Measurements from ENCODE around the gene KRTAP2-1. TPM values are rescaled to one million over a fixed set of nuclear protein-coding genes. Genes with fewer than 3 reads are reported as not detected.
"Not testable (repeated sequence)": the region's sequence is repeated elsewhere in the genome, so short reads cannot be mapped to it uniquely, and the experiment has no call there.

KRTAP2-1 gene
- total RNA-seq, 4 donors from 2014 or later, result 20.1 to 128 (median 37.2) TPM; not detected in 1

DNA sequence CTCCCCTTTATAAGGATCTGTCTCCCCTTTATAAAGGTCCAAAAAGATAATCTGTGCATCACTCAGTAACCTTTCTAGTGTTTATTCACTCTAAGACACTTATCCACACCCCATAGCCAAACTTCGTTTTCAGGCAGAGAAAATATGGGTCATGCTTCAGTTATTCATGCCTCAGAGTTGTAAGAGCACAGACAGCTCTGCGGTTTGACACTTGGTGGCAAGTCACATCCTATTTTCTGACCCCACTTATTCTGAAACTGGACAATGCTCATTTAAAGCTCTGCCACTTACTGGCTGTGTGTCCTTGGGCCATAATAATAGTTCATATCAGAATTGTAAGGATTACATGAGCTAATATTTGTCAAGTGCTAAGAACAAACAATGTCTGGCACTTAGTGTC is 2.0 kb upstream of the KRTAP2-1 start:
- Histone ChIP-seq H3K27me3 (peaks cover 9% of the 10 kb centered on the region), H3K9me3 (no peaks in the 10 kb centered on the region), H3K4me3 (no peak overlapping the region), H3K36me3 (no peaks in the 10 kb centered on the region), H3K4me1 (no peaks in the 10 kb centered on the region), H3K27ac (no peak overlapping the region)
- DNase-seq (ENCODE audit: low spot score in 2 of 2), result no peak
- no peak for TF ChIP-seq EP300 (IDR thresholded peaks at IDR 0.05)
- no peak for TF ChIP-seq POLR2A (IDR thresholded peaks at IDR 0.05)
- TF ChIP-seq, protein P1, sequence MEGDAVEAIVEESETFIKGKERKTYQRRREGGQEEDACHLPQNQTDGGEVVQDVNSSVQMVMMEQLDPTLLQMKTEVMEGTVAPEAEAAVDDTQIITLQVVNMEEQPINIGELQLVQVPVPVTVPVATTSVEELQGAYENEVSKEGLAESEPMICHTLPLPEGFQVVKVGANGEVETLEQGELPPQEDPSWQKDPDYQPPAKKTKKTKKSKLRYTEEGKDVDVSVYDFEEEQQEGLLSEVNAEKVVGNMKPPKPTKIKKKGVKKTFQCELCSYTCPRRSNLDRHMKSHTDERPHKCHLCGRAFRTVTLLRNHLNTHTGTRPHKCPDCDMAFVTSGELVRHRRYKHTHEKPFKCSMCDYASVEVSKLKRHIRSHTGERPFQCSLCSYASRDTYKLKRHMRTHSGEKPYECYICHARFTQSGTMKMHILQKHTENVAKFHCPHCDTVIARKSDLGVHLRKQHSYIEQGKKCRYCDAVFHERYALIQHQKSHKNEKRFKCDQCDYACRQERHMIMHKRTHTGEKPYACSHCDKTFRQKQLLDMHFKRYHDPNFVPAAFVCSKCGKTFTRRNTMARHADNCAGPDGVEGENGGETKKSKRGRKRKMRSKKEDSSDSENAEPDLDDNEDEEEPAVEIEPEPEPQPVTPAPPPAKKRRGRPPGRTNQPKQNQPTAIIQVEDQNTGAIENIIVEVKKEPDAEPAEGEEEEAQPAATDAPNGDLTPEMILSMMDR (IDR thresholded peaks at IDR 0.05), result no peak
- no peak for TF ChIP-seq POLR2AphosphoS5 (IDR thresholded peaks at IDR 0.05)
- WGBS, result 69% methylated on average over 2 of the region's 2 CpGs

DNA sequence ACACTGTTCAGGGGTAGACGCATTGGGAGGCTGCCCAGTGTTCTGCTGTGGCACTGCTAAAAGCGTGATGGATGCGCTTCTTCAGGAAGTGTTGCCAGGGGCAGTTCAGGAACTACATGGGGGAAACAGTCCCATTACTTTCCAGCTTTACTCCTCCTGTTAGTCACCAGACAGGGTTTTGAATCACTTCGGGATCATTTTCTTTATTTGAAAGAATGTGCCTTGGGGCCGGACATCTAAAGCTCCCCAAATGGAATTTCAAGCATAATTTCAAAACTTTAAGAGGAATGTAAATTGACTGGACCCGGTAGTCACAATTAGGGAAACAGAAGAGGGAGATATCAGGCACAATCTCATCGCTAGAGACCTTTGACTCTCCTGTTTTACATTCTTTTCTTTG is 1.3 kb upstream of the KRTAP2-1 start:
- Histone ChIP-seq H3K4me1 (no peaks in the 10 kb centered on the region), H3K27ac (no peak overlapping the region), H3K4me3 (no peak overlapping the region), H3K27me3 (peaks cover 9% of the 10 kb centered on the region), H3K36me3 (no peaks in the 10 kb centered on the region), H3K9me3 (no peaks in the 10 kb centered on the region)
- 65% methylated on average over 7 of the region's 7 CpGs for WGBS
- DNase-seq (ENCODE audit: low spot score in 2 of 2), result no peak
- TF ChIP-seq POLR2A (IDR thresholded peaks at IDR 0.05), result no peak
- no peak for TF ChIP-seq POLR2AphosphoS5 (IDR thresholded peaks at IDR 0.05)
- no peak for TF ChIP-seq EP300 (IDR thresholded peaks at IDR 0.05)
- TF ChIP-seq, protein P1 (IDR thresholded peaks at IDR 0.05), result no peak

DNA sequence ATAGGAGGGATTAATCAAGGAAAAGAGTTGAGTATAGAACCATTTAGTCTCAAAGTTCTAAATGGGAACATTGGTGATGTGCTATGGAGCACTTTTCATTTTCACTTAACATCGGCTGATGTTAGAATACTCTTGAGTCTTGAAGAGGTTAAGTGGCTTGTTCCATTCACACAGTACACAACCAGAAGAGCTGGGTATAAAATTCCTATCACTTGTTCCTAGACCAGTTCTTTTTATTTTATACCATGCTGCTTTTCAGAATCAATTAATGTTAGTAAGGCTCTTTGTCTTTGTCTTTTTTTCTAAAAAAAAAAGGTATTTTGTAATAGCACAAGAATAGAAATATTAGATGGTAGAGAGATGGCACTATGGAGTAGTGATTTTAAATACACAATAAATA is 4.2 kb downstream of the KRTAP2-1 start:
- Histone ChIP-seq H3K4me3 (no peak overlapping the region), H3K9me3 (peaks cover 4% of the 10 kb centered on the region), H3K36me3 (no peaks in the 10 kb centered on the region), H3K27ac (no peak overlapping the region), H3K4me1 (no peaks in the 10 kb centered on the region), H3K27me3 (peaks cover 5% of the 10 kb centered on the region)
- DNase-seq (ENCODE audit: low spot score in 2 of 2), result no peak
- TF ChIP-seq POLR2A (IDR thresholded peaks at IDR 0.05), result no peak
- no peak for TF ChIP-seq POLR2AphosphoS5 (IDR thresholded peaks at IDR 0.05)
- TF ChIP-seq, protein P1 (IDR thresholded peaks at IDR 0.05), result no peak
- no peak for TF ChIP-seq EP300 (IDR thresholded peaks at IDR 0.05)
- 100% methylated on average over 1 of the region's 1 CpG for WGBS

DNA sequence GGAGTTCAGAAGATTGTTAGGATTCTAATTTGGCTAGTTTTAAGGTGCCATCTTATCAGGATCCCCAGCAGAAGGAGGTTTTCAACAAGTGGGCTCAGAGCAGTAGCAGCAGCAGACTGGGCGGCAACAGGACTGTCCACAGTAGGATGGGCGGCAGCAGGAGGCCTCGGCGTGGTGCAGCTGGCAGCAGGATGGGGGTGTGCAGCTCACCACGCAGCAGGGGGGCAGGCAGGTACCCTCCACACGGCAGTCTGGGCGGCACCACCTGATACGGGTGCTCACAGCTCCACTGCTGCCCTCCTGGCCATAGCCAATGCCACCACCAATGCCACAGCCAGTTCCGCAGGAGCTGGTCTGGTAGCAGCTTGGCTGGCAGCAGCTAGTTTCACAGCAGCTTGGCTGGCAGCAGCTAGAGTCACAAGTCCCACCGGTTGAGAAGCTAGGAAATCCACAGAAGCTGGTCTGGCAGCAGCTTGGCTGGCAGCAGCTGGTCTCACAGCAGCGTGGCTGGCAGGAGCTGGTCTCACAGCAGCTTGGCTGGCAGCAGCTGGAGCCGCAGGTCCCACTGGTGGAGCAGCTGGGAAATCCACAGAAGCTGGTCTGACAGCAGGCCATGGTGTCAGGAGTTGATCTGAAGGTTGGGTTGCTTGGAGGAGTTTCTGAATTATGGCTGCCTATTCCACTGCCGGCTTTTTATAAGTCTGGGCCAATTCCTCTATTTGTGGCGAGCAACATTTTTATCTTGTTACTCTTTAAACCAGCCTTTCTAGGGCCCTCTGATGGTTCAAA is 6.1 kb downstream of the KRTAP2-1 start, which contains the start of gene KRTAP1-1:
KRTAP1-1 (minus strand) TSS at position 668 of the 789 bp plus-strand sequence; CDS start at position 615, 53 bp downstream.
- H3K4me3 ChIP-seq, result not testable (repeated sequence)

DNA sequence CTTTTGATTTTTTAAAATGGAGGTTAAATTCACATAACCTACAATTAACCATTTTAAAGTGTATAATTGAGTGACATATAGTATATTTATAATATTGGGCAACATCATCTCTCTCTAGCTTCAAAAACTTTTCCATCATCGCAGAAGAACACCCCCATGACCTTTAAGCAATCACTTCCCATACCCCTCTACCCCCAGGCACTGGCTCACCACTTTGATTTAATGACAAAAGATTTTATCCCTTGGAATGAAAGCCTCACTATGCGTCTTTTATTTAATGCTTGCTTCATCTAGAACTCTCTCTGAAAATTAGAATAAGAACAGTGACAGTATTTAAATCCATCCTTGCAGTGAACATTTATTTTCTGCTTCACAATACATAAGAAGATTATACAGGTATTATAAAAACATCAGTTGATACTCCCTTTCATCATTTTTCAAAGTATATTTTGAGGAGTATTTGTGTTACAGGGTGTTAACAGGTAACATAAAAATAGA is 9.2 kb downstream of the KRTAP2-1 start:
- Histone ChIP-seq H3K4me3 (no peak overlapping the region), H3K27ac (no peak overlapping the region), H3K9me3 (no peaks in the 10 kb centered on the region), H3K36me3 (no peaks in the 10 kb centered on the region), H3K4me1 (no peaks in the 10 kb centered on the region), H3K27me3 (no peaks in the 10 kb centered on the region)
- DNase-seq (ENCODE audit: low spot score in 2 of 2), result no peak
- TF ChIP-seq POLR2AphosphoS5 (IDR thresholded peaks at IDR 0.05) (no peak), POLR2A (IDR thresholded peaks at IDR 0.05) (no peak), EP300 (IDR thresholded peaks at IDR 0.05) (no peak)
- TF ChIP-seq, protein P1 (IDR thresholded peaks at IDR 0.05), result no peak
- WGBS, result 87% methylated on average over 2 of the region's 2 CpGs

More for the DNA sequence above, 6.1 kb downstream of the KRTAP2-1 start, which contains the start of gene KRTAP1-1:
- DNase-seq (ENCODE audit: low spot score in 2 of 2); H3K9me3 ChIP-seq; H3K27me3 ChIP-seq; H3K36me3 ChIP-seq; H3K27ac ChIP-seq; H3K4me1 ChIP-seq: not testable (repeated sequence)
- whole genome bisulfite sequencing, result 65% methylated on average over 11 of the region's 14 CpGs

DNA sequence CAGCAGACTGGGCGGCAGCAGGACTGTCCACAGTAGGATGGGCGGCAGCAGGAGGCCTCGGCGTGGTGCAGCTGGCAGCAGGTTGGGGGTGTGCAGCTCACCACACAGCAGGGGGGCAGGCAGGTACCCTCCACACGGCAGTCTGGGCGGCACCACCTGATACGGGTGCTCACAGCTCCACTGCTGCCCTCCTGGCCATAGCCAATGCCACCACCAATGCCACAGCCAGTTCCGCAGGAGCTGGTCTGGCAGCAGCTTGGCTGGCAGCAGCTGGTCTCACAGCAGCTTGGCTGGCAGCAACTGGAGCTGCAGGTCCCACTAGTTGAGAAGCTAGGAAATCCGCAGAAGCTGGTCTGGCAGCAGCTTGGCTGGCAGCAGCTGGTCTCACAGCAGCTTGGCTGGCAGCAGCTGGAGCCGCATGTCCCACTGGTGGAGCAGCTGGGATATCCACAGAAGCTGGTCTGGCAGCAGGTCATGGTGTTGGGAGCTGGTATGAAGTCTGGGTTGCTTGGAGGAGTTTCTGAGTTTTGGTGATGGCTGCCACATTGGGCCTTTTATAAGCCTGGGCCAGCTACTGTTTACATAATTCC is 12.7 kb downstream of the KRTAP2-1 start, which contains the start of gene KRTAP1-3:
KRTAP1-3 (minus strand) TSS at position 529 of the 590 bp plus-strand sequence; CDS start at position 476, 53 bp downstream.
- not testable (repeated sequence) for H3K27me3 ChIP-seq; H3K4me3 ChIP-seq; H3K4me1 ChIP-seq; DNase-seq (ENCODE audit: low spot score in 2 of 2); H3K36me3 ChIP-seq; H3K27ac ChIP-seq; H3K9me3 ChIP-seq
- WGBS, result 64% methylated on average over 10 of the region's 10 CpGs

Data from suprapubic skin (tissue), 4 donors.